SKM-1 treated with dmso at 0.1 percent for 144 hours (cell line): ENCODE measurements around the gene ADGRA1.
"Not testable (repeated sequence)": the region's sequence is repeated elsewhere in the genome, so short reads cannot be mapped to it uniquely, and the experiment has no call there.

Experiments used
- DNase-seq: peaks from one replicate; lab custom pipeline; 2025; ENCODE audit not compliant: unreplicated experiment; lab: John Stamatoyannopoulos, UW

ADGRA1 gene

DNA sequence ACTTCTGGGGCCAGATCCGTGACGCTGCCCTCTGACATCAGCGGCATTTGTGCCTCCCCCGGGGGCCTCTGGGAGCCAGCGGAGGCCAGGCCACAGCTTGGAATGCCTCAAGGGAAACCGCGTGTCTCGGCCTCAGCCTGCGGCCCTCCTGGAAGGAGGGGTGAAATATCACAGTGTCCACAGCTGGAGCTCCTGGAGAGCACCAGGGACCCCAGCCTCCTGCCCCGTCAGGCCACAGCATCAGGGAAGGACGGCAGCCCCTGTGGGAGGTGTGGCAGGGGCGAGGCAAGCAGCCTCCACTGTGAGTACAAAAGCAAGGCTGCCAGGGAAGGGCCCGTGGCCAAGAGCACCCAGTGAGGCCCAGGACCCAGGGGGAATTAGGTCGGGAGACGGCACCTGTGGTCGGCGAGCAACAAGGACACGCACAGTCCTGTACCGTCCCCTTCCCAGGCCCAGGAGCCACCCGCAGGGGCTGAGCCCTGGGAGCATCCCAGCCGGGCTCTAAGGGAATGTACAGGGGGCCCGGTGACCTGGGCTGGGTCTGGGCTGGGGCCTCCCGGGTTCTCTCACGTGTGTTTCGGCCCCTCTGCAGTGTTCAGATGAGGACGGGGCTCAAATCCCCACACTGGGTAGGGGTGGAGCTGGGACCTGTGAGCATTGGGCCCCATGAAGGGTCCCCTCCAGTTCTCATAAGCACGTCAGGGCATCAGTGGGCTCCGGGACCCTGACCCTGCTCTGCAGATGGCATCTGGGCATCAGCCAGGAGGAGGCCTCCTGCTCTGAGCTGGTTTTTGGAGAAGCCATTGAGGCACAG is 53.6 kb downstream of the ADGRA1 start:
- DNase-seq: no peak

DNA sequence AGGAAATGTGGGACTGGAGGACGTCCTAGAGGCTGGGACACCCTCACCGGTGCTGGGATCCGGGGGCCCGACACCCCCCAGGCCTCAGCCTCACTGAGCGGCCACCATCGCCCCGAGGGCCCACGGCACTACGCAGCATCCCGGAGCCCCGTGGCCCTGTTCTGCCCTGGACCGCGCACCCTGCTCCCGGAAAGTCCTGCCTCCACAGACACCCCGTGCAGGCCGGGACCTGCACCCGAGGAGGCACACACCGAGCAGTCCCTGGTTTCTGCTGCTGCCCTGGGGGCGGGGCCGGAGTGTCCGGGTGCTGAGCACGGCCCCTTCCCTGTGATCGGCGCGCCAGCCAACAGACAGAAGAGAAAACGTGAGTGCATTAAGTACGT is 54.2 kb downstream of the ADGRA1 start:
- no peak for DNase-seq

DNA sequence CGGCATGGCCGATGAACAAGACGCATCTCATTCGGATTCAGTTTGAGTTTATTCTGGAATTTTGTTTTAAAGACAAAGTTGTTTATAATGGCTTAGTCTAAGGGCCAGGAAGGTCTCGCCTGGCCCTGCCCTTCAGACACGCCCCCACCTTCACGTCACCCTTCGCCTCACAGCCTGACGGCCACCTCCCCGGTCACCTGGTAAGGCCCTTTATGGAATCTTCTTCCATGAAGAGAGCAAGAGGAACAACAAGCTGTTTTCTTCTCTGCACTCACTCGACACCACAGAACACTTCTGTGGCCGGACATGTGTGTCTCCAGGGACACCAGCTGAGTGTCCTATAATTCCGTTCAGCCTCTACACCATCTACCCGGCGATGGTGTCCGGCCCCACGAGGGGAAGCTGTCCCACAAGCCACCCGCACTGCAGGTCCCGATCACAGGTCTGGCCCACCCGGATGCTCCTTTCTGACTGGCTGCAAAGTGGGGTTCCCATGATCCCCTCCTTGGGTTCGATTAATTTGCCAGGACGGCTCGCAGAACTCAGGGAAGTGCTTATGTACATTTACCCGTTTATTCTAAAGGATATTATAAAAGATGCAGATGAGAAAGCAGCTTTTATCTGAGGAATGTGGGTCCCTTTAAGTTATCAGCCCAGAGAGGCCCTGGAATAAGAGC is 54.9 kb downstream of the ADGRA1 start:
- DNase-seq: no peak

DNA sequence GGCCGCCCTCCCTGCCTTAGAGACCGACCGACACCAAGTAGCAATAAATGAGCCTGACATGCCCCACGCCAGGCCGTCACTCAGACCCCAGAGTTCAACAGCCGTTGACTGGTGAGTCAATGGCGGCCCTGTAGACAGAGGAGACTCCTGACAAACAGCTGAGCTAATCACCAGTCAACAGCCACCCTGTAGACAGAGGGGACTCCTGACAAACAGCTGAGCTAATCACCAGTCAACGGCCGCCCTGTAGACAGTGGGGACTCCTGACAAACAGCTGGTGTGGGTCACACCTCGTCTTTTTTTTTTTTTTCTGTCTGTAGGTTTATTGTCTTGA is 55.4 kb downstream of the ADGRA1 start:
- no peak for DNase-seq

DNA sequence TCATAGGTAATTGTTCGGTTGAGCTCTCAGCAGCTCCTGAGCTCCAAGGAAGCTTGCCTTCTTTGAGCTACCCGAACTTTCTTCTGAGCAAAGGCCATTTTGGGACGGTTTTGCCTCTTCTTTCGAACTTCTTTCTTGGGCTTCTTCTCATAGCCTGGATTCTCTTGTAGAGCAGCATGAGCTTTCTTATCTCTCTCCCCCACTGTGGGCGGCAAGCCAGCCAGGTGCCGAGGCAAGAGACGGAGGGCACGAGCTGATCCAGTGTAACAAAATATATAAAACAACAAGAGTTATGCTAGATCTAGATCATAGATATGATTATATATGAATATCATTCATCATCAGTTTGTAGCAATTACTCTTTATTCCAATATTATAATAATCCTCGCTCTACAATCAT is 55.8 kb downstream of the ADGRA1 start:
- no peak for DNase-seq

DNA sequence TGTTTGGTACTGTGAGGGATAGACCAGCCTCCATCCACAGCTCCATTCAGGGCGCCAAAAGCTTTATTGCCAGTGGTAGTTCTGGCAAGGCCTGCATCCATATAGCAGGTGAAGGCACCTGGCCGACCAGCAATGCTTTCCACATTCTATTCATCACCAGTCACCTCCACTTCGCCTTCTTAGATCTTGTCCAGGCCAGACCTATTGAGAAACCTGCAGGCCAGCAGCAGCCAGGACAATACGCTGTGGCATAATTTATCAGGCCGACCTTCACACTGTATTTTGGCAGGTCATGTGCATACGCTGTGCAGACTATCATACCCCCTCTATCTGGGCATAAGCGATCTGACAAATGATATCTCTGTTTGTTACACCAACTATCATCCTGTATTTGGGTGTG is 57.0 kb downstream of the ADGRA1 start:
- no peak for DNase-seq

DNA sequence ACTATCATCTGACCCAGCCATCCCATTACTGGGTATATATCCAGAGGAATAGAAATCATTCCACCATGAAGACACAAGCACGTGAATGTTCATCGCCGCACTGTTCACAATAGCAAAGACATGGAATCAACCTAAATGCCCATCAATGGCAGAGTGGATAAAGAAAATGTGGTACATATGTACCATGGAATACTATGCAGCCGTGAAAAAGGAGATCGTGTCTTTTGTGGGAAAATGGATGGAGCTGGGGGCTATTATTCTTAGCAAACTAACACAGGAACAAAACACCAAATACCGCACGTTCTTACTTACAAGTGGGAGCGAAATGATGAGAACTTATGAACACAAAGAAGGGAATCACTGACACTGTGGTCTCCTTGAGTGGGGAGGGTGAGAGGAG is 62.5 kb downstream of the ADGRA1 start:
- no peak for DNase-seq

DNA sequence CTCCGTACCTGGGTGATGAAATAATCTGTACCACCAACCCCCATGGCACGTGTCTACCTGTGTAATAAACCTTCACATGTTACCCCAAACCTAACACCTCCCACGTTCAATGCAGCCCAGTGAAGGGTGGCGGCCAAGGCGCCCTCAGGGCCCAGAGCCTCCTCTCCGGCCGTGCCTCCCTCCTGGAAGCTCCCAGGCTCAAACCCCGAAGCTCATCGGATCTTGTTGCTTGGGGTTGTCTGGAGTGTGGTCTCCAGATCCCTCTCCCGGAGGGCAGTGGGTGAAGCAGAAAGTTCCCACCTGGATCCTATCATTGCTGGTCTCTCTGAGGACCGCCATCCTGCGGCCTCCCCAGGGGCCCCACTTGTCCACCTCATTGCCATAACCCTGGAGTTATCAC is 62.9 kb downstream of the ADGRA1 start:
- no peak for DNase-seq

DNA sequence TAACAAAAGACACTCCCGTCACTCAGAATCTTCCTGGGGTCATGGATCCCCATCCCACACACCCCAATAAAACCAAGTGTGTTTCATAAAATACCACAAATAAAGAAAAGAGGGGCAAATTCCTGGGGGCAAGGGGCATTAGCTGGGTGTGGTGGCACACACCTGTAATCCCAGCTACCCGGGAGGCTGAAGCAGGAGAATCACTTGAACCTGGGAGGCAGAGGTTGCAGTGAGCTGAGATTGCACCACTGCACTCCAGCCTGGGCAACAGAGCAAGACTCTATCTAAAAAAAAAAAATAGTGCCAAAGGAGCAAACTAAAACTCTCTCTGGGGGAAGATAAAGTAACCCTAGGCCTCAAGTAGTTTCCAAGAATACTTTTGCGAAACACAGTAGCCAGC is 63.3 kb downstream of the ADGRA1 start:
- not testable (repeated sequence) for DNase-seq

DNA sequence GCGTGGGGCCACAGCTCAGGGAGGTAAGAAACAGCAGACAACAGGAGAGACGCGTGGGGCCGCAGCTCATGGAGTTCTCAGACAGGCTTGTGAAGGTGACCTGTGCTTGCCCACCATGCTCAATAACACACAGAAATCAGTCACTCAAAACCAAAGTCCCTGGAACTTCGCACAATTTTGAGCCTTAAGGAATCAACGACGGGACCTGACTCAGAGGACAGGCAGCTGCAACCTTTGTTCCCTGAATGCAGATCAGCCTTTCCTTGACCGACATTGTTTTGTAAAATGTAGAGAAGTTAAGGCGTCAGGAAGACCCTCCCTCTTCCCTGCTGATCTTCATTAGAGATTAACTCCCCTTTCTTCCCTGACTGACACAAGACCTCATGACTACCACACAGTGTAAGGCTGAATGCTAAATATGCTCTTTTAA is 63.8 kb downstream of the ADGRA1 start:
- no peak for DNase-seq

DNA sequence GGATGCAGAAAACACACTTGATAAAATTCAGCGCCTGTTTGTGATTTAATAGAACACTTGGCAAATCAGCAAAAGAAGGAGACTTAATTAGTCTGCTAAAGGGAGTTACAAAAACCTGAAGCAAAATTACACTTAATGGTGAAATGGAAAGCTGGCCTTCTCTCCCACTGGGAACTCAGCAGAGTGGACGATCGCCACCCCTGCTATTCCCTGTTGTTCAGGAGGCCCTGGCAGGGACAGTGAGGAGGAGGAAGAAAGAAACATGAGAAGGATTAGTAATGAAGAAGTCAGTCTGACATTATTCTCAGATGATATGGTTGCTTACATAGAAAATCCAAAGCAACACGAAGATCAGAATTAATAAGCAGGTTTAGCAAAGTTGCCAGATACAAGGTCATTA is 66.7 kb downstream of the ADGRA1 start:
- no peak for DNase-seq

DNA sequence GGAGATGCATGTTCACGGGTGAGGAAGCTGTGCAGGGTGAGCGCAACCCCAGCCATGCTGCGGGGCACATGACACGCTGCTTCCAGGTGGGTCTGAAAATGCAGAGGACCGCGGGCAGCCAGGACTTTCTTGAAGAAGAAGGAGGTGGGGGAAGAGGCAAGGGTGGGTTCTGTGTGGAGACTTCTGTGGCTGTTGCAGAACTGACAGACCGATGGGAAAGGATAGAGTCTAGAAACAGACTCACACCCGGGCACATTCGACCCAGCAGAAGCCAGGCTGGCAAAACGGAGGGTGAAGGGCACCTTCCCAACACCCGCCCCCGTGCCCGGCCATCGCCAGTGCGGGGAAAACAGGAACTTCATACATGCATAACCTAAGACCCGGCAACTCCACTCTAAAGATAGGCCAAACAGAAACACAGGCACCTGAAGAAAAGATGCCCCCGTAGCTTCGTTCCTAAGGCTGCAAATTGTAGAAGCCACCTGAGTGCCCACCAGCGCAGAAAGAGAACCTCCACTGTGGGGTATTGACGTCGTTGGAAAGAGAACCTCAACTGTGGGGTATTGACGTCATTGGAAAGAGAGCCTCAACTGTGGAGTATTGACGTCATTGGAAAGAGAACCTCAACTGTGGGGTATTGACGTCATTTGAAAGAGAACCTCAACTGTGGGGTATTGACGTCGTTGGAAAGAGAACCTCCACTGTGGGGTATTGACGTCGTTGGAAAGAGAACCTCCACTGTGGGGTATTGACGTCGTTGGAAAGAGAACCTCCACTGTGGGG is 67.5 kb downstream of the ADGRA1 start:
- no peak for DNase-seq

DNA sequence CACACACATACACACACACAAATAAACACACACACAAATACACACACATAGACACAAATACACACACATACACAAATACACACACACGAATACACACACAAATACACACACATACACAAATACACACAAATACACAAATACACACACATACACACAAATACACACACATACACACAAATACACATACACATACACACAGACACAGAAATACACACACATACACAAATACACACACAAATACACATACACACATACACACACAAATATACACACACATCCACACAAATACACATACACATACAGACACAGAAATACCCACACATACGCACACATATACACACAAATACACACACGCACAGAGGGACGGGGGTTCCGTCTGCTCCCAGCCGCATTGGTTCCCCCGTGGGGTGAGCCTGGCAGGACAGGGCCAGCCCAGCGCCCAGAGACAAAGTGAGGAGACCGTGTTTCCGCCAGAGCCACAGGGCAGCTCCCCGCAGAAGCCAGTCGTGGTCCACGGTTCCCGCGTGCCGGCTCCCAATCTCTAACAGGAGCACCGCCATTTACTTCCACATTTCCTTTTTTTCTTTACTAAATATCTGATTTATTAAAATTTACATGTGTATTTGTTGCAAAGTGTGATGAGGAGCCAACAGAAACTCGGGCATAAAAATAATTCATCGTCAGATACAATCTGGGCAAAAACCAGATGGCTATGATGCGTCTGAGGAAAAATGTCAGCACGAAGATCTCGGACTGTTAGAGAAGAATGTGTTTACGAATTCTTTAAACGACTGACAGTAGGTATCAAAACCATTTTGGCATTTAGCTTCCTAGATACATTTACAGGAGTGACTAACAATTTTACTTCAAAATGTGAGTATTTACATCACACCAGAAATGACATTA is 69.2 kb downstream of the ADGRA1 start:
- DNase-seq: no peak

DNA sequence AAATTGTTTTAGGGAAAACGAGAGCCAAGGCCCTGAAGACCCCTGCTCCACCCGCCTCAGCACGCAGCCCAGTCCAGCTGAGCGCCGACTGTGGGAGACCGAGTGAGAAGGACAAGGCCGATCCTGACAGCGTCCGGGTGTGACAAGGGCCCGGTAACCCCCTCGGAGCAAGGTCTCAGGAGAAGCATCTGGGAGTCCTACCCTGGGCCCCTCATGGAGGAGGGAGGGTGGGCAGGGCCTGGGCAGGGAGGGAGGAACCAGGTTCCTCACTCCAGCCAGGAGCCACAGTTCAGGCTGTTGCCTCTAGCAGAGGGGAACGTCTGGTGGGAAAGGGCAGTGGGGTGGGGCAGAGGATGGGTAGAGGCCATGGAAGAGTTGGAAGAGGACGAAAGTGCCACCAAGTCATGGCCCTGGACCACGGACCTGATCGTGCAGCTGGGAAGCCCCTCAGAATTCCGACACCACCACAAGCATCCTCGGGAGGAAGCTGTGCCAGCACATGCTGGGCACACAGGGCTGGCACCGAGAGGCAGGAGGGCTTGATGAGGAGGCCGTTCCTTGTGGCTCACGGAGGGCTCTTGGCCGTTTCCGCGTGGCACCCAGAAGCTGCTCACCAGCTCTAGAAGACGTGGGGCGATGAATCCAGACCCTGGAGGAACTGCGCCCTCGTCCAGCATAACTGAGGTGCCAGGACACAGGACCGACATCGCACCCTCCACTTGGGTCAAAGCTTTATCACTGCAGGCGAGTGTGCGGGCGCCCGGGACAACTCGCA is 70.1 kb downstream of the ADGRA1 start:
- DNase-seq: no peak

DNA sequence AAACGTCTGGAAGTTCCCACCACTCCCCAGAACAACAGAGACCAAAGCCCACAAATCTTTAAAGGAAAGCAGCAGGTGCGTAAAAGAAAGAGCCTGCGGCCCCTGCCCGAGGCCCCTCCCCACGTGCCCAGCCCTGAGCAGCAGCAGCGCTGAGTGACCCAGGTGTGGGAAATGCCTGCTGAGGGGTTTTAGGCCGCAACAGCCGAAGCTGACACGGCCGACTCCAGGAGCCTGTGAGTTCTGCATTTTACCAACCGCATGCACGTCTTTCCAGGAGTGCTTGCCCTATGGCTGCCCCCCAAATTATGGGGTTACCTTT is 70.7 kb downstream of the ADGRA1 start:
- no peak for DNase-seq

DNA sequence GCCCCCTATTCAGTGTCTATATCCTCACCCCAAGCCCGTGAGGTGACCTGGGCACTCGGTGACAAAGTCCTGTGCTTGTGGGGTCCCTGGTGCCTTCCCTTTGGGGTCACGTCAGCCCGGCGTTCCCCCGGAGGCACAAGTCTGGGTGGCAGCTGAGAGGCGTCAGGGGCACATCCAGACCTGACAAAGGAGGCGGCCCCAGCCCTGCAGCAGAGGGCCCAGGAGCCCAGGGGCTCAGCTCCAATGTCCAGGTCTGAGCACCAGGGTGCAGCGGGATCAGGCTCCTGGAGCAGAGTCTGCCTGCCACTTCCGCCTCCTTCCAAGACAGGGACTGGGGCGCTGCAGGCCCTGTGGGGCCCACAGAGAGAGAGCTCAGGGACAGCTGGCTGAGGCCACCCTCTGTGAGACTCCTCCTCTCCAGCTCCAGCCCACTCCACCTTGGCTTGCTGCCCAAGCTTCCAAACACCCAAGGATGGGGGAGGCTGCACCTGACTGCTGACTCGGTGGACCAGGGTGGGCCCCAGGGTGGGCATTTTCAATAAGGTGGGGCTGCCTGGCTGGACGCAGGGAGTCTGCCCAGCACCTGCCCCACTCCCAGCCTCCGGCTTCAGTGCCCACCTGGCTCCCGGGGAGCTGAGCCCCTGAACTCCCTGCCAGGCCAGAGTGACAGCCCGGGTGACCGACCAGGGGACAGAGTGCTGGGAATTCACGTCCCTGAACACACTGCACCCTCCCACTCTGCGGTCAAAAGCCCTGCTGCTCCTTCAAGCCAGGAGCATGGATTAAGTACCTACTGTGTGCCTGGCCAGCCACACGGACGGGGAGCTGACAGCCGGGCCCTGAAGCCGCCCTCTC is 71.3 kb downstream of the ADGRA1 start:
- DNase-seq: no peak

DNA sequence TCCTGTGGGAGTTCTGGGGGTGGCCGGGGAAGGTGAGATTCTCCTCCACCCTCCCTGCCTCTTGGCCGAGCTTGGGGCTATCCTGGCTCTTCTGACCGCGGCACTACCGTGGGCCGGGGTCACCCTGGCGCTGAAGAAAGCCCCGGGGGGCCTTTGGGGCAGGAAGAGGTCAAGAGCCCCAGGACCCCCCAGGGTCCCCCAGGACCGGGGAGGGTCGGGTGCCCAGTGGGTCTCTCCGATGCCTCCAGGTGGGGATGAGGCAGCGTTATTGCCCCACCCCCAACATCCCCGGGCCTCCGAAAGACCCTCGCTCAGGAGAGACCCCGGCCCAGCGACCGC is 71.9 kb downstream of the ADGRA1 start:
- DNase-seq: no peak

DNA sequence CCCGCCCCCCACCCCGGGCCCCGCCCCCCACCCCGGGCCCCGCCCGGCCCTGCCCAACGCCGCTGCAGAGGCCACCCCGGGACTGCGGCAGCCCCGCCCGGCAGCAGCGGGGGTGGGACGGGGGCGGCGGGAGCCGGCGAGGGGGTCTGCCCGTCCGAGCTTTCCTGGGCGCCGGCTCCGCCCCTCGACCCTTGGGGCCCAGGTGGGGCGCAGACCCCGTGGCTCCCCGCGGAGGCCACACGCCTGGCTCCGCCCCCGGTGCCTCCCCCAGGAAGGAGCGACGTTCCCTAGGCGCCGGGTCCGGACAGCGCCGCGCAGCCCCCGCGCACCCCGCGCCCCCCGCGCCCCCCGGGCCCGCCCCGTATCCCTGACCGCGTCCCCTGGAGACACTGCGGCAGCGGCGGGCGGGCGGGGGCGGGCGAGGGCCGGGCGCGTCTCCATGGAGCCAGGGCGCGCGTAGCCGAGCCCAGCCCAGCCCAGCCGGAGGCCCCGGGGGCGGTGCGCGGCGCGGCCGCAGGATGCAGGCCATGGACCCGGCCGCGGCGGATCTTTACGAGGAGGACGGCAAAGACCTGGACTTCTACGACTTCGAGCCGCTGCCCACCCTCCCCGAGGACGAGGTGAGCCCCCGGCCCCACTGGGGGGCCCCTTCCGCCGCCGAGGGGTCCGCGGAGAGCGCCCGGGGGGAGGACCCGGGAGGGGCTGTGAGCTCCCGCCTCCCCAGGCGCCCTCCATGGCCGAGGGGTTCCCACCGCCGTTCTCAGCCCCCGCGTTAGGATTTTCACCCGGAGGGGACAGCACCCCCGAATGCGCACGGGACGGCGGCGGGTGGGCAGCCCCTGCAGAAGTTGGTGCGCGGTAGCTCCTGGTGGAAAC is 72.5 kb downstream of the ADGRA1 start, which contains the start of gene KNDC1:
Gene KNDC1 (plus strand): TSS at position 270 of the 876 bp plus-strand sequence. CDS start 249 bp downstream, at position 519.
- no peak for DNase-seq
